DOHH2 (cell line): ENCODE results near the gene COL5A1.

Experiments used
- H3F3A ChIP-seq: fragments of 200-600 bp; sonication (generic), shearing (Covaris generic); 2 replicates; pipeline ENCODE4 v1.6.0; 2016; ENCODE audit warnings: antibody characterized with exemption, mild to moderate bottlenecking; ENCODE audit not compliant: control insufficient read depth, insufficient read depth
- H3K27ac ChIP-seq: fragments of 200-600 bp; sonication (generic); 2 replicates; pipeline ENCODE4 v1.5.1; 2014; ENCODE audit warnings: low read depth, mild to moderate bottlenecking, low read length, moderate library complexity
- H3K27me3 ChIP-seq: fragments of 200-600 bp; sonication (generic); 2 replicates; pipeline ENCODE4 v1.6.1; 2014; ENCODE audit warnings: mild to moderate bottlenecking, low read length, mixed read lengths; ENCODE audit not compliant: control insufficient read depth
- H3K36me3 ChIP-seq: fragments of 200-600 bp; sonication (generic); 2 replicates; pipeline ENCODE4 v1.6.1; 2014; ENCODE audit warnings: mild to moderate bottlenecking, low read length, moderate library complexity, mixed read lengths; ENCODE audit not compliant: control insufficient read depth
- H3K4me1 ChIP-seq: fragments of 200-600 bp; sonication (generic); 2 replicates; pipeline ENCODE4 v1.6.1; 2014; ENCODE audit warnings: mild to moderate bottlenecking, low read length, mixed read lengths; ENCODE audit not compliant: control insufficient read depth
- H3K4me2 ChIP-seq: fragments of 200-600 bp; sonication (generic); 2 replicates; pipeline ENCODE4 v1.6.0; 2014; ENCODE audit warnings: mild to moderate bottlenecking, low read length, moderate library complexity
- H3K4me3 ChIP-seq: fragments of 200-600 bp; sonication (generic); 2 replicates; pipeline ENCODE4 v1.5.1; 2014; ENCODE audit warnings: mild to moderate bottlenecking, low read length, mixed read lengths
- H3K79me2 ChIP-seq: fragments of 200-600 bp; sonication (generic); 2 replicates; pipeline ENCODE4 v1.6.1; 2014; ENCODE audit warnings: mild to moderate bottlenecking, low read length, mixed read lengths; ENCODE audit not compliant: control insufficient read depth
- H3K9me2 ChIP-seq: fragments of 200-600 bp; sonication (generic); replicated peaks from 2 replicates; pipeline ENCODE4 v1.6.1; 2014; ENCODE audit warnings: mild to moderate bottlenecking, low read length, mixed read lengths; ENCODE audit not compliant: control insufficient read depth
- H3K9me3 ChIP-seq: fragments of 200-600 bp; sonication (generic); 2 replicates; pipeline ENCODE4 v1.6.1; 2014; ENCODE audit warnings: antibody characterized with exemption, low read length, mixed read lengths; ENCODE audit not compliant: control insufficient read depth, insufficient read depth
- H4K20me1 ChIP-seq: fragments of 200-600 bp; sonication (generic); 2 replicates; pipeline ENCODE4 v1.6.0; 2014; ENCODE audit warnings: low read depth, mild to moderate bottlenecking, antibody characterized with exemption, low read length, moderate library complexity; ENCODE audit not compliant: control insufficient read depth, insufficient read depth
- EZH2phosphoT487 ChIP-seq: fragments of 200-600 bp; sonication (generic); IDR thresholded peaks from 2 replicates; pipeline ENCODE4 v1.6.1; 2017; ENCODE audit warnings: borderline replicate concordance, mild to moderate bottlenecking, antibody characterized with exemption, low read length, moderate library complexity, mixed read lengths
- TF ChIP-seq, protein P1 (sequence below): fragments of 200-600 bp; sonication (generic); IDR thresholded peaks from one replicate; pipeline ENCODE4 v1.5.1; 2014; ENCODE audit warnings: antibody characterized with exemption, mild to moderate bottlenecking, low read depth, low read length; ENCODE audit not compliant: poor library complexity, severe bottlenecking

COL5A1 gene

DNA sequence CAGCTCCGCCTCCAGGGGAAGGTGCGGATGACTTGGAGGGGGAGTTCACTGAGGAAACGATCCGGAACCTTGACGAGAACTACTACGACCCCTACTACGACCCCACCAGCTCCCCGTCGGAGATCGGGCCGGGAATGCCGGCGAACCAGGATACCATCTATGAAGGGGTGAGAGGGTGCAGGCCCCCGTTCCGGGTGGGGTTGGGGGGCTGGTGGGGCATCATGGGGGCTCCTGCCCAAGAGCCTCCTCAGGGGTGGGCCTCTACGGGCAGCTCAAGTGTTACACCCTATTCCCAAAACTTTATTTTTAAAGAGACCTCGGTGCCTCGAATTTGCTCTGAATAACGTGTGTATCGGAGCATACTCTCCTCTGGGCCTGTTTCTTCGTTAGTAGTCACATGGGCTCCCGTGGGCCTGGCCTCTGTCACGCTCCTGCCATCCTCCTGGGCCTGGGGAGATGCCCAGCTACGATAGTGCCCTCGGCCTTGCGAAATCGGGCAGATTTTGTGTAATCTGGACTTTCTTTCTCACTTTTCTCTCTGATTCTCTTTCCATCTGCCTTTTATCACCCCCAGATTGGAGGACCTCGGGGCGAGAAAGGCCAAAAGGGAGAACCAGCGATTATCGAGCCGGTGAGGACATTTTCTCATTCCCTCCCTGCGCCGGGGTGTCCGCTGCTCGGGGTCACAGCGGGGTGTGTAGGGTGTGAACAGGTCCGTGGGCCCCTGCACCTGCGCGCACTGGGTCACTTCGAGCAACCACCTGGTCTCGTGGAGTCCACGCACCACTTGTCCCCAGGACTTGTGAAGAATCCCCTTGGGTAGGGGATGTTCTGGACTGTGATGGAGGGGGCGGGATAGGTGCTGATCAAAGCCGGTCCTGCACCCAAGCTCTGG is 90.1 kb downstream of the COL5A1 start:
- H3K9me2 ChIP-seq: no peaks in the 10 kb centered on the region
- no peak overlapping the region for H3K27ac ChIP-seq
- H3K27me3 ChIP-seq: no peaks in the 10 kb centered on the region
- TF ChIP-seq, protein P1, sequence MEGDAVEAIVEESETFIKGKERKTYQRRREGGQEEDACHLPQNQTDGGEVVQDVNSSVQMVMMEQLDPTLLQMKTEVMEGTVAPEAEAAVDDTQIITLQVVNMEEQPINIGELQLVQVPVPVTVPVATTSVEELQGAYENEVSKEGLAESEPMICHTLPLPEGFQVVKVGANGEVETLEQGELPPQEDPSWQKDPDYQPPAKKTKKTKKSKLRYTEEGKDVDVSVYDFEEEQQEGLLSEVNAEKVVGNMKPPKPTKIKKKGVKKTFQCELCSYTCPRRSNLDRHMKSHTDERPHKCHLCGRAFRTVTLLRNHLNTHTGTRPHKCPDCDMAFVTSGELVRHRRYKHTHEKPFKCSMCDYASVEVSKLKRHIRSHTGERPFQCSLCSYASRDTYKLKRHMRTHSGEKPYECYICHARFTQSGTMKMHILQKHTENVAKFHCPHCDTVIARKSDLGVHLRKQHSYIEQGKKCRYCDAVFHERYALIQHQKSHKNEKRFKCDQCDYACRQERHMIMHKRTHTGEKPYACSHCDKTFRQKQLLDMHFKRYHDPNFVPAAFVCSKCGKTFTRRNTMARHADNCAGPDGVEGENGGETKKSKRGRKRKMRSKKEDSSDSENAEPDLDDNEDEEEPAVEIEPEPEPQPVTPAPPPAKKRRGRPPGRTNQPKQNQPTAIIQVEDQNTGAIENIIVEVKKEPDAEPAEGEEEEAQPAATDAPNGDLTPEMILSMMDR: no peak
- no peak for TF ChIP-seq EZH2phosphoT487
- H3K4me2 ChIP-seq: no peak overlapping the region
- peaks cover 4% of the 10 kb centered on the region; the same call in 1 of the 2 replicates for H3K9me3 ChIP-seq
- H3K79me2 ChIP-seq: no peaks in the 10 kb centered on the region
- no peaks in the 10 kb centered on the region for H3F3A ChIP-seq
- no peak overlapping the region for H3K4me3 ChIP-seq
- H4K20me1 ChIP-seq: no peaks in the 10 kb centered on the region
- H3K36me3 ChIP-seq: no peaks in the 10 kb centered on the region
- no peaks in the 10 kb centered on the region for H3K4me1 ChIP-seq

DNA sequence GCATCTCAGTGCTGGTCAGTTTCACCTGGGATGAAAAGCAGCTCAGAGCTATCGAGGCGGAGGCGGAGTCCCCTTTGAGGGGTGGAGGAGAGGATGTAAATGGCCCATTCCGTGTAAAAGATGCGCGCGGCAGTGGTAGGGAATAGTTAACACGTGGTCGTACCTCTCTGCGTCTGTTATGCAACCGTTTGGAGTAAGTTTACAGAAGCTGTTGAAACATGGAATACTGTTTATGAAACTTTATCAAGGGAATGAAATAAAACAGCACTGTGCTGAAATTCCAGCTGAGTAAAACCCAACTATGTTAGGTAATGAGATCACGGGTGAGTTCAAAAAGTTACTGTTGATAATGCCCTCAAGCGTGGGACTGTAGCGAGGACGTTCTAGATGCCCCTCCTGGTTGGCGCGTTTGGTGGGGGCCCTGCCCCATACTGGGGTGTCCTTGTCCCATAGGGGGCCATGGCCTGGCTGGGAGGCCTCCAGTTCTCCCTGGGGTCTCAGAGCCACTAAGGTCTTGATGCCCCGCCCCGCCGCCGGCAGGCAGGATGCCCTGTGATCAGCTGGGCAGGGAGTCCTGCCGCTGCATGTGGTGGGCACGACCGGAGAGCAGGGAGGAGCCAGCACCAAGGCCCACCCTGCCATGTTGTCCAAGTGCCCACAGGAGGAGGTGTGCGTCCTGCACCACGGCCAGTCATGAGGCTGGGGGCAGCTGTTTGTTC is 90.9 kb downstream of the COL5A1 start:
- H3K9me3 ChIP-seq: peaks cover 4% of the 10 kb centered on the region; the same call in 1 of the 2 replicates
- H3K4me3 ChIP-seq: no peak overlapping the region
- H3K79me2 ChIP-seq: no peaks in the 10 kb centered on the region
- TF ChIP-seq, protein P1: no peak
- no peak overlapping the region for H3K4me2 ChIP-seq
- H3K27me3 ChIP-seq: no peaks in the 10 kb centered on the region
- H3K9me2 ChIP-seq: no peaks in the 10 kb centered on the region
- H3F3A ChIP-seq: no peaks in the 10 kb centered on the region
- no peaks in the 10 kb centered on the region for H3K4me1 ChIP-seq
- H3K27ac ChIP-seq: no peak overlapping the region
- no peaks in the 10 kb centered on the region for H3K36me3 ChIP-seq
- H4K20me1 ChIP-seq: no peaks in the 10 kb centered on the region

DNA sequence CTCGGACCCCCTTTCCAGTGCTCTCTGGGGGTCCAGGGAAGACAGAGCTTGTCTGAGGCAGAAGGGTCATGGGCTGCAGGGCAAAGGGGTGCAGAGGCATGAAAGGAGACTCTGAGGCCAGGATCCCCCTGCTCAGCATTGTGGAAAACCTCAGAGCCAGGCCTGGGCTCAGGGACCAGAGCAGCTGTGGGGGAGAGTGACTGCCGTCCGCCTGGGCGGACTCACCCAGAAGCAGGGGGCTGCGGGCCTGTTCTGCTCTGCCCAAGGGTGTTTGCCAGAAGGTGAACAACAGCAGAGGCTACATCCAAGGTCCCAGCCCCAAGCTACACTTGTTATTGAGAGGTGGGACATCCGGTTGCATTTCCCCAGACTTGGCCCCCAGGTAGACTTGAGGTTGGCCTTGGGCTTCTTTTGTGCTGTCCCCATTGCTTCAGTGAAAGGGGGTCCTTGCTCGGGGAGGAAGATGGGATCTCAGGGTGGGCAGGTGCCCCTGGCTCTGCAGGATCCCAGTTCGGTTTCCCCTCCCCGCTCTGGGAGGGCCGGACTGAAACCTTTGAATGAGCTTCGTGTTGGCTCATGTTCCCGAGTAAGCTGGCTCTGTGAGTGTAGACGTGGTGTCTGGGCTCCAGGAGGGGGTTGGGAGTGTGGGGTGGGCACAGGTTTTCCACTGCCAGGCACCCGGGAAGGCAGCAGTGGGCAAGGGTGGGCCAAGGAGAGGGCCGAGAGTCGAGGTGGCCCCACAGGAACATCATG is 92.1 kb downstream of the COL5A1 start:
- H3K9me3 ChIP-seq: peaks cover 4% of the 10 kb centered on the region; the same call in 1 of the 2 replicates
- TF ChIP-seq, protein P1: no peak
- no peak for TF ChIP-seq EZH2phosphoT487
- H3K9me2 ChIP-seq: no peaks in the 10 kb centered on the region
- H3K4me2 ChIP-seq: no peak overlapping the region
- H3K4me1 ChIP-seq: no peaks in the 10 kb centered on the region
- no peaks in the 10 kb centered on the region for H3K27me3 ChIP-seq
- no peaks in the 10 kb centered on the region for H3F3A ChIP-seq
- no peaks in the 10 kb centered on the region for H3K36me3 ChIP-seq
- H3K27ac ChIP-seq: no peak overlapping the region
- no peaks in the 10 kb centered on the region for H4K20me1 ChIP-seq
- no peak overlapping the region for H3K4me3 ChIP-seq
- no peaks in the 10 kb centered on the region for H3K79me2 ChIP-seq
